GM12878 (cell line): ENCODE measurements around the gene GCK. TPM values are rescaled to one million over a fixed set of nuclear protein-coding genes. Genes with fewer than 3 reads are reported as not detected.

Source experiments
- ATAC-seq: fragments of 200-7000 bp; cut with Tn5 transposase; 3 replicates; pipeline ENCODE4 v1.9.1; 2020; ENCODE audit warnings: mild to moderate bottlenecking, moderate library complexity
- BruUV-seq: library from RNA; stranded (reverse); fragments of 400-500 nt; replicated peaks from 2 replicates; lab custom pipeline; 2021; lab: Mats Ljungman, UMichigan
- CTCF ChIA-PET: fragments of 300-600 bp; sonication (Branson Sonifier 250); formaldehyde crosslinking; extraction: SDS; loops from one replicate; lab custom pipeline; 2021; ENCODE audit warnings: inconsistent platforms; lab: Yijun Ruan, JAX
- POLR2A ChIA-PET: fragments of 350-600 bp; formaldehyde crosslinking; extraction: SDS; loops from one replicate; lab custom pipeline; 2021; ENCODE audit warnings: inconsistent platforms; lab: Charles Lee
- RAD21 ChIA-PET: fragments of 300-600 bp; sonication (Branson Sonifier 250); formaldehyde crosslinking; loops from one replicate; lab custom pipeline; 2023; ENCODE audit warnings: antibody characterized with exemption; ENCODE audit not compliant: unreplicated experiment; lab: Charles Lee
- SMC1A ChIA-PET: fragments of 300-600 bp; sonication (Branson Sonifier 250); formaldehyde crosslinking; loops from one replicate; lab custom pipeline; 2023; ENCODE audit not compliant: unreplicated experiment, uncharacterized antibody; lab: Charles Lee
- DNase-seq: peaks from one replicate; pipeline ENCODE4 v3.0.0-alpha.2; 2011; ENCODE audit warnings: low read depth, low spot score
- FAIRE-seq: peaks from 3 replicates; lab custom pipeline; 2011; peaks lifted over from hg19 to GRCh38; lab: Jason Lieb, UNC
- H2AFZ ChIP-seq: 2 replicates; pipeline ENCODE4 v1.6.0; 2011; ENCODE audit warnings: low read depth, low read length, control low read depth; ENCODE audit not compliant: control insufficient read depth
- H3K27ac ChIP-seq: 2 replicates; pipeline ENCODE4 v1.5.1; 2011; ENCODE audit warnings: control low read depth; ENCODE audit not compliant: control insufficient read depth, insufficient read depth
- H3K27me3 ChIP-seq, 2 experiments: replicated peaks in 1 of 2; 2 replicates each; pipeline versions ENCODE4 v1.6.0 to v1.6.1; 2011; ENCODE audit warnings: low read length in 1 of 2; ENCODE audit not compliant: control insufficient read depth in 2 of 2, insufficient read depth in 2 of 2
- H3K36me3 ChIP-seq, 2 experiments: 2 replicates each; pipeline ENCODE4 v1.5.1; 2011; ENCODE audit warnings: low read length in 1 of 2; ENCODE audit not compliant: control insufficient read depth in 2 of 2, insufficient read depth in 2 of 2
- H3K4me1 ChIP-seq: 2 replicates; pipeline ENCODE4 v1.6.1; 2011; ENCODE audit warnings: mild to moderate bottlenecking, low read length, moderate library complexity, mixed read lengths; ENCODE audit not compliant: control insufficient read depth, insufficient read depth
- H3K4me2 ChIP-seq: 2 replicates; pipeline ENCODE4 v1.6.0; 2011; ENCODE audit warnings: control low read depth; ENCODE audit not compliant: control insufficient read depth, insufficient read depth
- H3K4me3 ChIP-seq: fragments of 200-600 bp; sonication (generic); 2 replicates; pipeline ENCODE4 v1.5.1; 2016
- H3K79me2 ChIP-seq: 2 replicates; pipeline ENCODE4 v1.6.0; 2011; ENCODE audit warnings: low read length; ENCODE audit not compliant: control insufficient read depth, insufficient read depth
- H3K9ac ChIP-seq: 2 replicates; pipeline ENCODE4 v1.8.0; 2011; ENCODE audit warnings: low read length, control low read depth, mixed read lengths; ENCODE audit not compliant: control insufficient read depth, insufficient read depth
- H3K9me3 ChIP-seq: replicated peaks from 3 replicates; pipeline ENCODE4 v1.5.1; 2011; ENCODE audit warnings: mild to moderate bottlenecking, low read length; ENCODE audit not compliant: control insufficient read depth, insufficient read depth
- H4K20me1 ChIP-seq: 2 replicates; pipeline ENCODE4 v1.6.0; 2011; ENCODE audit not compliant: control insufficient read depth, insufficient read depth
- DPF2 ChIP-seq: fragments of 450-650 bp; IDR thresholded peaks from 2 replicates; pipeline ENCODE4 v1.6.1; 2017; ENCODE audit warnings: mild to moderate bottlenecking
- FOS ChIP-seq: IDR thresholded peaks from 3 replicates; pipeline ENCODE4 v1.6.1; 2011; ENCODE audit warnings: borderline replicate concordance; ENCODE audit not compliant: insufficient read length; ENCODE audit errors: extremely low read depth
- IKZF2 ChIP-seq, 2 experiments: fragments of 450-650 bp; IDR thresholded peaks; 2 replicates each; pipeline ENCODE4 v1.6.1; 2017; ENCODE audit warnings: mild to moderate bottlenecking in 2 of 2, moderate library complexity in 2 of 2
- JUND ChIP-seq: IDR thresholded peaks from 2 replicates; pipeline ENCODE4 v1.6.1; 2012; ENCODE audit warnings: low read depth, mild to moderate bottlenecking, low read length, improper control_type of control experiment, moderate library complexity
- NFXL1 ChIP-seq: fragments of 450-650 bp; IDR thresholded peaks from 2 replicates; pipeline ENCODE4 v1.6.1; 2017; ENCODE audit warnings: antibody characterized with exemption, mild to moderate bottlenecking, borderline replicate concordance
- NR2C2 ChIP-seq: IDR thresholded peaks from 2 replicates; pipeline ENCODE4 v1.6.1; 2011; ENCODE audit warnings: borderline replicate concordance, low read depth; ENCODE audit not compliant: control insufficient read depth, insufficient read length
- PAX8 ChIP-seq: fragments of 450-650 bp; IDR thresholded peaks from 2 replicates; pipeline ENCODE4 v1.6.1; 2017; ENCODE audit warnings: mild to moderate bottlenecking, moderate library complexity
- POLR2AphosphoS2 ChIP-seq: IDR thresholded peaks from 2 replicates; pipeline ENCODE4 v1.6.1; 2011; ENCODE audit warnings: low read depth, mild to moderate bottlenecking, low read length, improper control_type of control experiment, moderate library complexity
- SMC3 ChIP-seq: IDR thresholded peaks from 2 replicates; pipeline ENCODE4 v1.6.1; 2011; ENCODE audit warnings: low read length, improper control_type of control experiment, borderline replicate concordance
- STAT1 ChIP-seq: fragments of 450-650 bp; conservative IDR thresholded peaks from 2 replicates; pipeline ENCODE4 v1.6.1; 2014; ENCODE audit warnings: antibody characterized with exemption, mild to moderate bottlenecking
- TARDBP ChIP-seq: IDR thresholded peaks from 2 replicates; pipeline ENCODE4 v1.6.1; 2016; ENCODE audit warnings: borderline replicate concordance
- WGBS: methylation state at CpG from one replicate; pipeline ENCODE4 v1.1.6; 2016; ENCODE audit warnings: low lambda C conversion rate; ENCODE audit not compliant: insufficient replicate concordance, insufficient coverage; ENCODE audit errors: missing lambda C conversion rate; 5-methylcytosine and 5-hydroxymethylcytosine counted together
- in situ Hi-C: fragments of 300-500 bp; cut with MboI; formaldehyde crosslinking; loops from 9 replicates; pipeline ENCODE4 v1.14.3; 2018; ENCODE audit warnings: mixed read lengths
- intact Hi-C: fragments of 100-400 bp; cut with micrococcal nuclease; formaldehyde crosslinking; loops from one replicate; pipeline ENCODE4 v1.14.2; 2022; ENCODE audit not compliant: unreplicated experiment
- polyA plus RNA-seq, 11 experiments: library from polyadenylated mRNA; depleted of rRNA in 4 of 11; unstranded in 6 of 11; stranded (reverse) in 5 of 11; fragments of >200 nt; fragmentation: Nextera tagmentation in 4 of 11; fragmentation: Illumina TruSeq in 1 of 11; extraction: Ambion mirVana in 4 of 11; extraction: Trizol in 1 of 11; gene quantifications; 1 replicate in 1 of 11; 2 replicates in 10 of 11; pipeline versions ENCODE4 v1.2.1 to v1.2.3, GENCODE V29; 2011 to 2016; ENCODE audit warnings: inconsistent platforms in 2 of 11, missing spikeins in 2 of 11, low read depth in 1 of 11
- total RNA-seq, 4 experiments: library from RNA; depleted of rRNA in 3 of 4; stranded (reverse); fragments of >200 nt in 3 of 4; fragmentation: Illumina TruSeq in 1 of 4; extraction: Trizol in 1 of 4; gene quantifications; 2 replicates each; pipeline versions ENCODE4 v1.2.1 to v1.2.3, GENCODE V29; 2013 to 2021
- TF ChIP-seq, protein P1 (sequence below): fragments of 150-350 bp; IDR thresholded peaks from 2 replicates; pipeline ENCODE4 v1.6.1; 2014; ENCODE audit warnings: mild to moderate bottlenecking, low read depth, low read length
- TF ChIP-seq, protein P2 (sequence below): IDR thresholded peaks from 2 replicates; pipeline ENCODE4 v1.6.1; 2012; ENCODE audit warnings: mild to moderate bottlenecking, low read depth, low read length
- TF ChIP-seq, protein P3 (sequence below): fragments of 450-650 bp; IDR thresholded peaks from 2 replicates; pipeline ENCODE4 v1.6.1; 2018; ENCODE audit warnings: borderline replicate concordance, mild to moderate bottlenecking; ENCODE audit not compliant: partially characterized antibody

Gene GCK
- total and polyA plus RNA-seq, 10 of the 15 experiments (the other 5 are each of a cell fraction or from before 2014, with no cell fraction given): 0.06 to 0.16 TPM; not detected in 8

- CTCF ChIA-PET: no interaction called here
- H3K4me2 ChIP-seq: no peak overlapping the region
- no peaks in the 10 kb centered on the region; the same call in 1 of the 2 replicates for H4K20me1 ChIP-seq
- TF ChIP-seq PAX8 (no peak), STAT1 (no peak), IKZF2 (IDR thresholded peaks at IDR 0.05) (no peak), NR2C2 (no peak), FOS (no peak), SMC3 (no peak), DPF2 (no peak), JUND (no peak), POLR2AphosphoS2 (no peak), TARDBP (no peak), NFXL1 (no peak)
- TF ChIP-seq, protein P1, sequence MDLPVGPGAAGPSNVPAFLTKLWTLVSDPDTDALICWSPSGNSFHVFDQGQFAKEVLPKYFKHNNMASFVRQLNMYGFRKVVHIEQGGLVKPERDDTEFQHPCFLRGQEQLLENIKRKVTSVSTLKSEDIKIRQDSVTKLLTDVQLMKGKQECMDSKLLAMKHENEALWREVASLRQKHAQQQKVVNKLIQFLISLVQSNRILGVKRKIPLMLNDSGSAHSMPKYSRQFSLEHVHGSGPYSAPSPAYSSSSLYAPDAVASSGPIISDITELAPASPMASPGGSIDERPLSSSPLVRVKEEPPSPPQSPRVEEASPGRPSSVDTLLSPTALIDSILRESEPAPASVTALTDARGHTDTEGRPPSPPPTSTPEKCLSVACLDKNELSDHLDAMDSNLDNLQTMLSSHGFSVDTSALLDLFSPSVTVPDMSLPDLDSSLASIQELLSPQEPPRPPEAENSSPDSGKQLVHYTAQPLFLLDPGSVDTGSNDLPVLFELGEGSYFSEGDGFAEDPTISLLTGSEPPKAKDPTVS: no peak
- TF ChIP-seq, protein P2, sequence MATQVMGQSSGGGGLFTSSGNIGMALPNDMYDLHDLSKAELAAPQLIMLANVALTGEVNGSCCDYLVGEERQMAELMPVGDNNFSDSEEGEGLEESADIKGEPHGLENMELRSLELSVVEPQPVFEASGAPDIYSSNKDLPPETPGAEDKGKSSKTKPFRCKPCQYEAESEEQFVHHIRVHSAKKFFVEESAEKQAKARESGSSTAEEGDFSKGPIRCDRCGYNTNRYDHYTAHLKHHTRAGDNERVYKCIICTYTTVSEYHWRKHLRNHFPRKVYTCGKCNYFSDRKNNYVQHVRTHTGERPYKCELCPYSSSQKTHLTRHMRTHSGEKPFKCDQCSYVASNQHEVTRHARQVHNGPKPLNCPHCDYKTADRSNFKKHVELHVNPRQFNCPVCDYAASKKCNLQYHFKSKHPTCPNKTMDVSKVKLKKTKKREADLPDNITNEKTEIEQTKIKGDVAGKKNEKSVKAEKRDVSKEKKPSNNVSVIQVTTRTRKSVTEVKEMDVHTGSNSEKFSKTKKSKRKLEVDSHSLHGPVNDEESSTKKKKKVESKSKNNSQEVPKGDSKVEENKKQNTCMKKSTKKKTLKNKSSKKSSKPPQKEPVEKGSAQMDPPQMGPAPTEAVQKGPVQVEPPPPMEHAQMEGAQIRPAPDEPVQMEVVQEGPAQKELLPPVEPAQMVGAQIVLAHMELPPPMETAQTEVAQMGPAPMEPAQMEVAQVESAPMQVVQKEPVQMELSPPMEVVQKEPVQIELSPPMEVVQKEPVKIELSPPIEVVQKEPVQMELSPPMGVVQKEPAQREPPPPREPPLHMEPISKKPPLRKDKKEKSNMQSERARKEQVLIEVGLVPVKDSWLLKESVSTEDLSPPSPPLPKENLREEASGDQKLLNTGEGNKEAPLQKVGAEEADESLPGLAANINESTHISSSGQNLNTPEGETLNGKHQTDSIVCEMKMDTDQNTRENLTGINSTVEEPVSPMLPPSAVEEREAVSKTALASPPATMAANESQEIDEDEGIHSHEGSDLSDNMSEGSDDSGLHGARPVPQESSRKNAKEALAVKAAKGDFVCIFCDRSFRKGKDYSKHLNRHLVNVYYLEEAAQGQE: no peak
- TF ChIP-seq, protein P3, sequence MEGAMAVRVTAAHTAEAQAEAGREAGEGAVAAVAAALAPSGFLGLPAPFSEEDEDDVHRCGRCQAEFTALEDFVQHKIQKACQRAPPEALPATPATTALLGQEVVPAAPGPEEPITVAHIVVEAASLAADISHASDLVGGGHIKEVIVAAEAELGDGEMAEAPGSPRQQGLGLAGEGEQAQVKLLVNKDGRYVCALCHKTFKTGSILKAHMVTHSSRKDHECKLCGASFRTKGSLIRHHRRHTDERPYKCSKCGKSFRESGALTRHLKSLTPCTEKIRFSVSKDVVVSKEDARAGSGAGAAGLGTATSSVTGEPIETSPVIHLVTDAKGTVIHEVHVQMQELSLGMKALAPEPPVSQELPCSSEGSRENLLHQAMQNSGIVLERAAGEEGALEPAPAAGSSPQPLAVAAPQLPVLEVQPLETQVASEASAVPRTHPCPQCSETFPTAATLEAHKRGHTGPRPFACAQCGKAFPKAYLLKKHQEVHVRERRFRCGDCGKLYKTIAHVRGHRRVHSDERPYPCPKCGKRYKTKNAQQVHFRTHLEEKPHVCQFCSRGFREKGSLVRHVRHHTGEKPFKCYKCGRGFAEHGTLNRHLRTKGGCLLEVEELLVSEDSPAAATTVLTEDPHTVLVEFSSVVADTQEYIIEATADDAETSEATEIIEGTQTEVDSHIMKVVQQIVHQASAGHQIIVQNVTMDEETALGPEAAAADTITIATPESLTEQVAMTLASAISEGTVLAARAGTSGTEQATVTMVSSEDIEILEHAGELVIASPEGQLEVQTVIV: no peak
- 88% methylated on average over 7 of the region's 7 CpGs for WGBS
- no peak overlapping the region for H3K27ac ChIP-seq
- H3K9me3 ChIP-seq: no peaks in the 10 kb centered on the region
- H3K79me2 ChIP-seq: no peaks in the 10 kb centered on the region
- H3K36me3 ChIP-seq: peaks cover 24 to 25% of the 10 kb centered on the region in 2 experiments
- ATAC-seq (no peak), DNase-seq (no peak), FAIRE-seq (no peak)
- peaks cover 7% of the 10 kb centered on the region for H3K4me1 ChIP-seq
- POLR2A ChIA-PET: no interaction called here
- no peak overlapping the region for H3K4me3 ChIP-seq
- RAD21 ChIA-PET: no interaction called here
- intact Hi-C loops: no loop called here
- in situ Hi-C loops: no loop called here
- no TSS peak for BruUV-seq
- H3K9ac ChIP-seq: no peak overlapping the region
- H3K27me3 ChIP-seq: no peaks in the 10 kb centered on the region
- SMC1A ChIA-PET: interaction anchor here (0.6 to 1.1 kb wide), 3 partner anchors 131 to 303 kb away, joined by 3 to 4 read pairs (median 3); no protein-coding TSS in a partner anchor
- no peak overlapping the region for H2AFZ ChIP-seq
Measured at GRCh38 chr7:44212581-44213184, 23.4 kb upstream of the GCK start.
